A549 (cell line): ENCODE results near the gene RASSF8. TPM values are rescaled to one million over a fixed set of nuclear protein-coding genes. Genes with fewer than 3 reads are reported as not detected.

Source experiments
- ATAC-seq, 2 experiments: fragments of 200-7000 bp in 1 of 2; fragments of >200 bp in 1 of 2; cut with Nextera tagmentation in 1 of 2; cut with Tn5 transposase in 1 of 2; 3 replicates each; pipeline versions ENCODE4 v1.8.0 to v1.9.1; 2018 to 2020; ENCODE audit warnings: mild to moderate bottlenecking in 1 of 2, moderate library complexity in 1 of 2
- CTCF ChIA-PET: fragments of 300-600 bp; sonication (Branson Sonifier 250); formaldehyde crosslinking; extraction: SDS; loops from one replicate; lab custom pipeline; 2021; ENCODE audit warnings: antibody characterized with exemption, inconsistent platforms; lab: Yijun Ruan, JAX
- POLR2A ChIA-PET: fragments of 350-600 bp; formaldehyde crosslinking; extraction: SDS; loops from one replicate; lab custom pipeline; 2021; ENCODE audit warnings: antibody characterized with exemption, inconsistent platforms; lab: Yijun Ruan, JAX
- DNase-seq, 2 experiments: peaks; one replicate each; pipeline versions ENCODE4 v3.0.0 to v3.0.0-alpha.2; 2011 to 2016; ENCODE audit warnings: low read depth in 1 of 2, low spot score in 1 of 2
- FAIRE-seq: peaks from 2 replicates; lab custom pipeline; 2011; peaks lifted over from hg19 to GRCh38; lab: Jason Lieb, UNC
- H3K27ac ChIP-seq, 2 experiments: fragments of >200 bp; sonication (Bioruptor Twin); formaldehyde crosslinking; 3 replicates each; pipeline ENCODE4 v1.5.1; 2016 to 2017
- H3K4me1 ChIP-seq: fragments of >200 bp; sonication (Bioruptor Twin); formaldehyde crosslinking; 3 replicates; pipeline ENCODE4 v1.6.1; 2016
- H3K4me2 ChIP-seq: fragments of >200 bp; sonication (Bioruptor Twin); formaldehyde crosslinking; 3 replicates; pipeline ENCODE4 v1.6.1; 2016
- H3K4me3 ChIP-seq: fragments of >200 bp; sonication (Bioruptor Twin); formaldehyde crosslinking; 3 replicates; pipeline ENCODE4 v1.5.1; 2016
- H3K9me3 ChIP-seq: fragments of >200 bp; sonication (Bioruptor Twin); formaldehyde crosslinking; 3 replicates; pipeline ENCODE4 v1.6.1; 2016
- ATOH8 ChIP-seq: fragments of 250-450 bp; sonication (Bioruptor Pico); IDR thresholded peaks from 2 replicates; pipeline ENCODE4 v1.5.0; 2020; ENCODE audit warnings: low read depth, mild to moderate bottlenecking, moderate library complexity
- BCL3 ChIP-seq: fragments of >200 bp; sonication (Bioruptor Twin); formaldehyde crosslinking; IDR thresholded peaks from 3 replicates; pipeline ENCODE4 v1.6.1; 2016
- CBX2 ChIP-seq: fragments of 200-600 bp; sonication (generic); IDR thresholded peaks from 2 replicates; pipeline ENCODE4 v1.6.1; 2016; ENCODE audit warnings: low read depth, mild to moderate bottlenecking, borderline replicate concordance
- CHD2 ChIP-seq: fragments of 150-350 bp; IDR thresholded peaks from 2 replicates; pipeline ENCODE4 v1.6.1; 2014; ENCODE audit warnings: low read length; ENCODE audit not compliant: partially characterized antibody
- EHF ChIP-seq: fragments of 250-450 bp; sonication (Bioruptor Pico); IDR thresholded peaks from 2 replicates; pipeline ENCODE4 v1.5.0; 2020; ENCODE audit warnings: mild to moderate bottlenecking
- ELK1 ChIP-seq: fragments of 150-350 bp; IDR thresholded peaks from 2 replicates; pipeline ENCODE4 v1.6.1; 2014; ENCODE audit warnings: low read depth, mild to moderate bottlenecking, low read length
- EP300 ChIP-seq, 2 experiments: fragments of >200 bp; sonication (Bioruptor Twin); formaldehyde crosslinking; IDR thresholded peaks; 2 replicates in 1 of 2; 3 replicates in 1 of 2; pipeline ENCODE4 v1.6.1; 2016 to 2017
- ESRRA ChIP-seq: fragments of 150-350 bp; IDR thresholded peaks from 2 replicates; pipeline ENCODE4 v1.6.1; 2014; ENCODE audit warnings: mild to moderate bottlenecking, low read length, borderline replicate concordance
- FOSB ChIP-seq: fragments of 250-450 bp; sonication (Bioruptor Pico); IDR thresholded peaks from 2 replicates; pipeline ENCODE4 v1.5.0; 2020; ENCODE audit warnings: mild to moderate bottlenecking, moderate library complexity
- HDAC2 ChIP-seq: fragments of 200-600 bp; sonication (generic); IDR thresholded peaks from 2 replicates; pipeline ENCODE4 v1.6.1; 2016
- HEYL ChIP-seq: fragments of 250-450 bp; sonication (Bioruptor Pico); IDR thresholded peaks from 2 replicates; pipeline ENCODE4 v1.8.0; 2021; ENCODE audit warnings: mild to moderate bottlenecking, moderate library complexity
- HOXB13 ChIP-seq: fragments of 250-450 bp; sonication (Bioruptor Pico); IDR thresholded peaks from 2 replicates; pipeline ENCODE4 v1.5.0; 2020; ENCODE audit warnings: low read depth, mild to moderate bottlenecking, moderate library complexity
- HOXB5 ChIP-seq: fragments of 250-450 bp; sonication (Bioruptor Pico); IDR thresholded peaks from 2 replicates; pipeline ENCODE4 v1.5.0; 2020; ENCODE audit warnings: mild to moderate bottlenecking, moderate library complexity
- JUNB ChIP-seq: fragments of >200 bp; sonication (Bioruptor Twin); formaldehyde crosslinking; IDR thresholded peaks from 2 replicates; pipeline ENCODE4 v1.6.1; 2016
- KDM1A ChIP-seq: fragments of 200-600 bp; sonication (generic); IDR thresholded peaks from 2 replicates; pipeline ENCODE4 v1.6.1; 2016; ENCODE audit warnings: low read depth, mild to moderate bottlenecking
- MAFK ChIP-seq: fragments of 450-650 bp; IDR thresholded peaks from 2 replicates; pipeline ENCODE4 v1.6.1; 2014; ENCODE audit not compliant: partially characterized antibody
- PHF8 ChIP-seq: fragments of 200-600 bp; sonication (generic); IDR thresholded peaks from 2 replicates; pipeline ENCODE4 v1.6.1; 2016; ENCODE audit warnings: low read depth, mild to moderate bottlenecking, antibody characterized with exemption, moderate library complexity, borderline replicate concordance
- POLR2A ChIP-seq: IDR thresholded peaks from 2 replicates; pipeline ENCODE4 v1.6.1; 2012; ENCODE audit warnings: mild to moderate bottlenecking, low read length
- RAD21 ChIP-seq, 2 experiments: fragments of >200 bp in 1 of 2; sonication (Bioruptor Twin) in 1 of 2; formaldehyde crosslinking in 1 of 2; IDR thresholded peaks in 1 of 2; conservative IDR thresholded peaks in 1 of 2; 2 replicates in 1 of 2; 3 replicates in 1 of 2; pipeline ENCODE4 v1.6.1; 2012 to 2018; ENCODE audit warnings: inconsistent platforms in 1 of 2
- TFCP2L1 ChIP-seq: fragments of 250-450 bp; sonication (Bioruptor Pico); IDR thresholded peaks from 2 replicates; pipeline ENCODE4 v1.5.0; 2021; ENCODE audit warnings: mild to moderate bottlenecking
- TP53 ChIP-seq: fragments of 250-450 bp; sonication (Bioruptor Pico); IDR thresholded peaks from 2 replicates; pipeline ENCODE4 v1.5.0; 2021; ENCODE audit warnings: mild to moderate bottlenecking, moderate library complexity
- USF2 ChIP-seq: fragments of 450-650 bp; IDR thresholded peaks from 2 replicates; pipeline ENCODE4 v1.6.1; 2014; ENCODE audit warnings: antibody characterized with exemption
- ZNF302 ChIP-seq: fragments of 250-450 bp; sonication (Bioruptor Pico); IDR thresholded peaks from 2 replicates; pipeline ENCODE4 v1.9.0; 2021; ENCODE audit warnings: inconsistent platforms, mild to moderate bottlenecking, moderate library complexity
- WGBS: methylation state at CpG from one replicate; pipeline ENCODE4 v1.1.6; 2017; ENCODE audit errors: missing lambda C conversion rate; 5-methylcytosine and 5-hydroxymethylcytosine counted together
- polyA plus RNA-seq, 4 experiments: library from polyadenylated mRNA; depleted of rRNA in 3 of 4; stranded (reverse); fragments of >200 nt; fragmentation: RNase III in 1 of 4; extraction: RNeasy Plus Mini Kit Qiagen cat#74134 plus additional on column Dnase treatment in 1 of 4; gene quantifications; 2 replicates in 3 of 4; 3 replicates in 1 of 4; pipeline ENCODE4 v1.2.3, GENCODE V29; 2011 to 2017

RASSF8 gene
- polyA plus RNA-seq, 2 of the 4 experiments (the other 2 are of a cell fraction): 5.7 to 8.7 TPM

- FAIRE-seq (no peak), DNase-seq (no peak), ATAC-seq (no peak)
- no peak overlapping the region for H3K27ac ChIP-seq
- H3K4me3 ChIP-seq: no peak overlapping the region
- TF ChIP-seq RAD21 (conservative IDR thresholded peaks at IDR 0.05 in 1 of 2, IDR thresholded peaks at IDR 0.05 in 1 of 2) (no peak), HDAC2 (no peak), EP300 (IDR thresholded peaks at IDR 0.05) (no peak)
- H3K4me2 ChIP-seq: no peak overlapping the region
- ChIA-PET CTCF (no interaction called here), POLR2A (no interaction called here)
- H3K9me3 ChIP-seq: no peaks in the 10 kb centered on the region
- H3K4me1 ChIP-seq: no peaks in the 10 kb centered on the region
- 86% methylated on average over 2 of the region's 2 CpGs for WGBS
These were observed 60.4 kb downstream of the RASSF8 start for GRCh38 chr12:26018926-26019325.

GRCh38 chr12:26021534-26021933 is 63.1 kb downstream of the RASSF8 start:
- Histone ChIP-seq H3K4me1 (no peaks in the 10 kb centered on the region), H3K4me3 (no peak overlapping the region), H3K9me3 (no peaks in the 10 kb centered on the region), H3K27ac (no peak overlapping the region), H3K4me2 (no peak overlapping the region)
- FAIRE-seq (no peak), DNase-seq (no peak), ATAC-seq (no peak)
- CTCF ChIA-PET: interaction anchor here (1.2 to 1.9 kb wide), 3 partner anchors 7 to 586 kb away, joined by 3 to 9 read pairs (median 6); no protein-coding TSS in a partner anchor
- POLR2A ChIA-PET: no interaction called here
- WGBS: 74% methylated on average over 2 of the region's 2 CpGs
- TF ChIP-seq CHD2 (no peak), PHF8 (no peak), ELK1 (no peak), FOSB (CRISPR knock-in tag) (no peak), TP53 (no peak), KDM1A (no peak), HOXB5 (no peak), EP300 (IDR thresholded peaks at IDR 0.05) (no peak), JUNB (no peak), USF2 (no peak), HOXB13 (no peak), CBX2 (no peak), TFCP2L1 (no peak), MAFK (no peak), BCL3 (no peak), ATOH8 (CRISPR knock-in tag) (no peak), ESRRA (no peak), EHF (CRISPR knock-in tag) (no peak), ZNF302 (CRISPR knock-in tag) (no peak)

- Histone ChIP-seq H3K4me2 (no peak overlapping the region), H3K4me1 (no peaks in the 10 kb centered on the region), H3K4me3 (no peak overlapping the region), H3K9me3 (no peaks in the 10 kb centered on the region), H3K27ac (no peak overlapping the region)
- ChIA-PET CTCF (interaction anchor here (1.2 to 1.9 kb wide), 2 partner anchors 10 to 586 kb away, joined by 3 to 9 read pairs; no protein-coding TSS in a partner anchor), POLR2A (no interaction called here)
- FAIRE-seq (no peak), ATAC-seq (no peak), DNase-seq (no peak)
- whole genome bisulfite sequencing: 91% methylated on average over 3 of the region's 3 CpGs
- TF ChIP-seq HEYL (CRISPR knock-in tag) (no peak), POLR2A (no peak)
These were observed 63.6 kb downstream of the RASSF8 start for GRCh38 chr12:26022043-26022442.
